ENCODE results near the gene ABCA7. TPM values are rescaled to one million over a fixed set of nuclear protein-coding genes. Genes with fewer than 3 reads are reported as not detected.

ABCA7 gene
- total and polyA plus RNA-seq, 2 of the 13 experiments (the other 11 are each of a cell fraction or from before 2014, with no cell fraction given), result 4.4 to 32.4 TPM

GRCh38 chr19:1025960-1026782 is 13.7 kb upstream of the ABCA7 start, which contains the start of gene CNN2 (continued):
- TF ChIP-seq ARID3A (IDR thresholded peaks at IDR 0.05; ENCODE audit: low read depth, low read length) (no peak), BRF2 (CRISPR knock-in tag; IDR thresholded peaks at IDR 0.05) (0 out of 2 replicates have a peak, but pooled peaks have one; percentile 79), ZNF619 (CRISPR knock-in tag; IDR thresholded peaks at IDR 0.05) (0 out of 2 replicates have a peak, but pooled peaks have one; percentile 40), IRF9 (CRISPR knock-in tag; IDR thresholded peaks at IDR 0.05; ENCODE audit: borderline replicate concordance) (no peak), ZNF710 (CRISPR knock-in tag; IDR thresholded peaks at IDR 0.05; ENCODE audit: borderline replicate concordance) (peak; percentile 52; the same call in 1 of the 2 replicates), SNAPC4 (CRISPR knock-in tag; IDR thresholded peaks at IDR 0.05) (no peak), ZFY (CRISPR knock-in tag; IDR thresholded peaks at IDR 0.05) (peak; percentile 64), ZBTB39 (CRISPR knock-in tag; IDR thresholded peaks at IDR 0.05) (no peak), HINFP (CRISPR knock-in tag; IDR thresholded peaks at IDR 0.05; ENCODE audit: low read depth) (0 out of 2 replicates have a peak, but pooled peaks have one; percentile 12), ZNF567 (CRISPR knock-in tag; IDR thresholded peaks at IDR 0.05; ENCODE audit: borderline replicate concordance) (no peak)

All from HepG2 (cell line).